ENCODE measurements around the gene SCN3A.

SCN3A gene

DNA sequence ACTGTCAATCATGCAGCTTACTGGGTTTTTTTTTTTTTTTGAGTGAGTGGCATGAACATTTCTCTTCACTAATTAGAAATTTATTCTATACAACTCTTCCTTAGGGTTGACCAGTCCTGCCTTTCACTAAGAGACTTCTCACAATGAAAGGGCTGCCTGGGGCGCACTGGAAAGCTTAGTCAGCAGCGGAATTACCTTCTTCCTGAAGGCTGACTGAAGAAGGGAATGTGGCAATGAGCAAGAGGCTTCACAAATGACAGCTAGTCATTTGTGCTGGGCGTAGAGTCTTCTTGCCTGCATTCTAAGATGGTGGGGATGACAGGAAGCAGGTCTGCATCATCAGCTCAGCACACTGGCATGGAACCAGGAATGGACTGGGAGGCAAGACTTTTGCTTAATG is 15.6 kb upstream of the SCN3A start:
- DNase-seq (ENCODE audit: low spot score), result no peak
- in situ Hi-C loops (cut with MboI; ENCODE audit: low sequenced_read_pairs, unreplicated experiment), result loop anchor here (25.0 kb wide), 1 partner anchor 482 kb away; no protein-coding TSS in a partner anchor
- no peak for TF ChIP-seq CTCF (IDR thresholded peaks at IDR 0.05; ENCODE audit: borderline replicate concordance, control extremely low read depth, extremely low read depth, insufficient read depth, missing control alignments)

DNA sequence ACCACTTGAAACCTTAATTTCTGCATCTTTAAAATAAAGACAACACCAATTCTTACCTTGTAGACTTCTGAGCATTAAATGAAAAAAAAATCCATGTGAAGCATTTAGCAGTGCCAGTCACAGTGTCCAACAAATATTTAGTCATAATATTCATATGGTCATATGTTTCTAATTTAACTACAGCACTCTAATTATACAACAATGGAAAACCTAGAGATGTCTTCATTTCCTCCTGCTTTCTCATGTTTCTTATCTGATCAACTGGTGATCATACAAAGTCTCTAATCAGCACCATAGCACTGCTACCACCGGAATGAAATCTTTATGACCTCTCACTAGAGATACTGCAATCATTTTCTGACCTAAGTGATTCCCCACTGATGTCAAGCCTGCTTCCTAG is 10.2 kb upstream of the SCN3A start:
- in situ Hi-C loops (cut with MboI; ENCODE audit: low sequenced_read_pairs, unreplicated experiment), result loop anchor here (25.0 kb wide), 1 partner anchor 477 kb away; no protein-coding TSS in a partner anchor
- no peak for DNase-seq (ENCODE audit: low spot score)
- no peak for TF ChIP-seq CTCF (IDR thresholded peaks at IDR 0.05; ENCODE audit: borderline replicate concordance, control extremely low read depth, extremely low read depth, insufficient read depth, missing control alignments)

- DNase-seq (ENCODE audit: low spot score), result no peak
- in situ Hi-C loops (cut with MboI; ENCODE audit: low sequenced_read_pairs, unreplicated experiment), result loop anchor here (10.0 to 25.0 kb wide), 2 partner anchors 203 to 471 kb away; no protein-coding TSS in a partner anchor
- no peak for TF ChIP-seq CTCF (IDR thresholded peaks at IDR 0.05; ENCODE audit: borderline replicate concordance, control extremely low read depth, extremely low read depth, insufficient read depth, missing control alignments)
Observed at GRCh38 chr2:165208094-165208493, 4.2 kb upstream of the SCN3A start.

- no peak for DNase-seq (ENCODE audit: low spot score)
- in situ Hi-C loops (cut with MboI; ENCODE audit: low sequenced_read_pairs, unreplicated experiment), result loop anchor here (10.0 to 25.0 kb wide), 2 partner anchors 201 to 469 kb away; no protein-coding TSS in a partner anchor
- no peak for TF ChIP-seq CTCF (IDR thresholded peaks at IDR 0.05; ENCODE audit: borderline replicate concordance, control extremely low read depth, extremely low read depth, insufficient read depth, missing control alignments)
Observed at GRCh38 chr2:165205865-165206264, 2.0 kb upstream of the SCN3A start.

GRCh38 chr2:165202239-165202638 is 1.6 kb downstream of the SCN3A start:
- no peak for DNase-seq (ENCODE audit: low spot score)
- no peak for TF ChIP-seq CTCF (IDR thresholded peaks at IDR 0.05; ENCODE audit: borderline replicate concordance, control extremely low read depth, extremely low read depth, insufficient read depth, missing control alignments)
- in situ Hi-C loops (cut with MboI; ENCODE audit: low sequenced_read_pairs, unreplicated experiment), result loop anchor here (10.0 to 25.0 kb wide), 2 partner anchors 197 to 465 kb away; no protein-coding TSS in a partner anchor

- in situ Hi-C loops (cut with MboI; ENCODE audit: low sequenced_read_pairs, unreplicated experiment), result no loop called here
- DNase-seq (ENCODE audit: low spot score), result no peak
- TF ChIP-seq CTCF (IDR thresholded peaks at IDR 0.05; ENCODE audit: borderline replicate concordance, control extremely low read depth, extremely low read depth, insufficient read depth, missing control alignments), result no peak
Observed at GRCh38 chr2:165198181-165198580, 5.7 kb downstream of the SCN3A start.
